Suprapubic skin (tissue), 4 donors: ENCODE data around the gene JUND. TPM values are rescaled to one million over a fixed set of nuclear protein-coding genes. Genes with fewer than 3 reads are reported as not detected.

Source experiments
- DNase-seq, 2 donors: peaks; one replicate each; pipeline ENCODE4 v3.0.0-alpha.2; 2019; ENCODE audit warnings: low spot score in 2 of 2
- H3K27ac ChIP-seq: fragments of 200-600 bp; sonication (generic); one replicate; pipeline ENCODE4 v1.5.1; 2019
- H3K27me3 ChIP-seq: fragments of 200-600 bp; sonication (generic); one replicate; pipeline ENCODE4 v1.5.1; 2019
- H3K36me3 ChIP-seq: fragments of 200-600 bp; sonication (generic); one replicate; pipeline ENCODE4 v1.5.1; 2019
- H3K4me1 ChIP-seq: fragments of 200-600 bp; sonication (generic); one replicate; pipeline ENCODE4 v1.5.1; 2019
- H3K4me3 ChIP-seq: fragments of 200-600 bp; sonication (generic); one replicate; pipeline ENCODE4 v1.5.1; 2019; ENCODE audit warnings: mild to moderate bottlenecking
- H3K9me3 ChIP-seq: fragments of 200-600 bp; sonication (generic); one replicate; pipeline ENCODE4 v1.5.1; 2019
- EP300 ChIP-seq: sonication (generic); formaldehyde crosslinking; IDR thresholded peaks from one replicate; pipeline ENCODE4 v1.6.1; 2017; ENCODE audit warnings: antibody characterized with exemption
- POLR2A ChIP-seq, 2 donors: fragments of 450-650 bp; IDR thresholded peaks; one replicate each; pipeline ENCODE4 v1.6.1; 2017; ENCODE audit warnings: antibody characterized with exemption in 2 of 2, mild to moderate bottlenecking in 2 of 2, moderate library complexity in 2 of 2
- POLR2AphosphoS5 ChIP-seq, 3 donors: sonication (generic); formaldehyde crosslinking; IDR thresholded peaks; one replicate each; pipeline ENCODE4 v1.6.1; 2017; ENCODE audit warnings: antibody characterized with exemption in 3 of 3
- WGBS: methylation state at CpG from one replicate; pipeline ENCODE4 v1.1.5; 2018; 5-methylcytosine and 5-hydroxymethylcytosine counted together
- total RNA-seq, 4 donors: library from RNA; depleted of rRNA; stranded (reverse); fragments of >200 nt; gene quantifications; one replicate each; pipeline ENCODE4 v1.1.0, GENCODE V29; 2016
- TF ChIP-seq, protein P1 (sequence below), 2 donors: fragments of 200-600 bp in 1 of 2; fragments of 450-650 bp in 1 of 2; sonication (generic) in 1 of 2; IDR thresholded peaks; one replicate each; pipeline ENCODE4 v1.5.1; 2016 to 2019; ENCODE audit warnings: antibody characterized with exemption in 2 of 2, mild to moderate bottlenecking in 1 of 2, moderate library complexity in 1 of 2

Gene JUND
- total RNA-seq, 4 donors from 2014 or later = 330 to 579 (median 396) TPM

DNA sequence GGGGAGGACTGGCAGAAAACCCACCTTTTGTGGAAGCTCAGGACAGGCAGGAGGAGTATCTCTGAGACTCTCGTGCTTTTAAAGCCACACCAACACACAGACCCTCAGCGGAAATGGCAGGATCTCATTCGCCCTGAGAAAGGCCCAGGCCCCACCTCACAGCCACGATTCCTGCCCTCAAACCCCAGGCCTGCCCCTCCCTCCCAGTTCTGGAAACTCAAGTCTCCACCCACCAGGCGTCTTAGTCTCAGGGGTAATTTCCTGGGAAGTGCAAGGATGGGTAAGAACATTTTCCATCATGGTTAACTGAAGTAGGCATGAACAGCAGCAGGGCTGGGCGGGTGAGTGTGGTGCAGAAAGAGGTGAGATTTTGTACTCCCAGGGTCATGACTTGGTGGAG is 47.2 kb downstream of the JUND start:
- H3K4me1 ChIP-seq = peaks cover 8% of the 10 kb centered on the region
- DNase-seq = no peak
- TF ChIP-seq, protein P1, sequence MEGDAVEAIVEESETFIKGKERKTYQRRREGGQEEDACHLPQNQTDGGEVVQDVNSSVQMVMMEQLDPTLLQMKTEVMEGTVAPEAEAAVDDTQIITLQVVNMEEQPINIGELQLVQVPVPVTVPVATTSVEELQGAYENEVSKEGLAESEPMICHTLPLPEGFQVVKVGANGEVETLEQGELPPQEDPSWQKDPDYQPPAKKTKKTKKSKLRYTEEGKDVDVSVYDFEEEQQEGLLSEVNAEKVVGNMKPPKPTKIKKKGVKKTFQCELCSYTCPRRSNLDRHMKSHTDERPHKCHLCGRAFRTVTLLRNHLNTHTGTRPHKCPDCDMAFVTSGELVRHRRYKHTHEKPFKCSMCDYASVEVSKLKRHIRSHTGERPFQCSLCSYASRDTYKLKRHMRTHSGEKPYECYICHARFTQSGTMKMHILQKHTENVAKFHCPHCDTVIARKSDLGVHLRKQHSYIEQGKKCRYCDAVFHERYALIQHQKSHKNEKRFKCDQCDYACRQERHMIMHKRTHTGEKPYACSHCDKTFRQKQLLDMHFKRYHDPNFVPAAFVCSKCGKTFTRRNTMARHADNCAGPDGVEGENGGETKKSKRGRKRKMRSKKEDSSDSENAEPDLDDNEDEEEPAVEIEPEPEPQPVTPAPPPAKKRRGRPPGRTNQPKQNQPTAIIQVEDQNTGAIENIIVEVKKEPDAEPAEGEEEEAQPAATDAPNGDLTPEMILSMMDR (IDR thresholded peaks at IDR 0.05) = no peak
- no peak for TF ChIP-seq EP300
- no peak overlapping the region for H3K4me3 ChIP-seq
- WGBS = 17% methylated on average over 5 of the region's 6 CpGs
- H3K27me3 ChIP-seq = peaks cover 66% of the 10 kb centered on the region
- no peak overlapping the region for H3K27ac ChIP-seq
- H3K36me3 ChIP-seq = no peaks in the 10 kb centered on the region
- H3K9me3 ChIP-seq = no peaks in the 10 kb centered on the region

GRCh38 chr19:18233224-18233825 is 48.1 kb downstream of the JUND start:
- no peaks in the 10 kb centered on the region for H3K36me3 ChIP-seq

DNA sequence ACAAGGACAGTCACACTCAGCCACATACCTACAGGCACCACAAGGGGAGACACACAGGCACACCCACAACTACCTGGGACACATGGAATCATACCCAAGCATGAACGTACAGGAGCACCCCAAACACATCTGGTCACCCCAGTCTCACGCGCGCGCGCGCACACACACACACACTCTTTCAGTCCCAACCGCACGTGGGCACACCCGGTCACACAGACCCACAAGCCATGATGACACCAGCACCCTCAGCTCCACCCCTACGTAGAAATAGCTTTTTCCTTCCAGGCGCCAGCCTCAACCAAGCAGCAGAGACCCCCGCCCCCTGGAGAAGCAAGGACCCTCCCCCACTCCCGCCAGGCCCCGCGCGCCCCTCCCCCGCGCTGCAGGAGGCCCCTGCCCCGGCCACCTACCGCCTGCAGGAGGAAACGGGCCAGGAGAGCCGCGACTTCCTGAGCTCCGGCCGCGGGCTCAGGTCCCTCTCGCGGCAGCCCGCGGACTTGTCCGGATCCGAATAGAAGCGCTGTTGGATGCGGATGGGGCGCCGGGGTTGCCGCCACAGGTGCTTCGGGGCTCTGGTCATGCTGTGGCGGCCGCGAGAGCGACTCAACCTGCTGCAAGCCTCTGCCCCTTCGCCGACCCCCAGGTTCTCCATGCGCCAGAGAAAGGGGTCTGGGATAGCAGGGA is 48.7 kb downstream of the JUND start:
- H3K4me1 ChIP-seq = peaks cover 8% of the 10 kb centered on the region
- DNase-seq = no peak
- peaks cover 76% of the 10 kb centered on the region for H3K27me3 ChIP-seq
- no peak overlapping the region for H3K4me3 ChIP-seq
- H3K36me3 ChIP-seq = no peaks in the 10 kb centered on the region
- WGBS = 5% methylated on average over 32 of the region's 46 CpGs
- TF ChIP-seq, protein P1 (IDR thresholded peaks at IDR 0.05) = no peak
- no peak for TF ChIP-seq POLR2AphosphoS5 (IDR thresholded peaks at IDR 0.05)
- TF ChIP-seq POLR2A (IDR thresholded peaks at IDR 0.05) = no peak
- TF ChIP-seq EP300 = no peak
- H3K27ac ChIP-seq = no peak overlapping the region
- no peaks in the 10 kb centered on the region for H3K9me3 ChIP-seq

More at GRCh38 chr19:18233224-18233825, 48.1 kb downstream of the JUND start:
- Histone ChIP-seq H3K9me3 (no peaks in the 10 kb centered on the region), H3K4me3 (no peak overlapping the region), H3K27ac (no peak overlapping the region), H3K27me3 (peaks cover 73% of the 10 kb centered on the region), H3K4me1 (peaks cover 8% of the 10 kb centered on the region)
- no peak for DNase-seq
- TF ChIP-seq EP300 = no peak
- TF ChIP-seq POLR2A (IDR thresholded peaks at IDR 0.05) = no peak
- no peak for TF ChIP-seq POLR2AphosphoS5 (IDR thresholded peaks at IDR 0.05)
- TF ChIP-seq, protein P1 (IDR thresholded peaks at IDR 0.05) = no peak
- 22% methylated on average over 34 of the region's 37 CpGs for WGBS

- Histone ChIP-seq H3K36me3 (no peaks in the 10 kb centered on the region), H3K9me3 (no peaks in the 10 kb centered on the region), H3K27me3 (peaks cover 81% of the 10 kb centered on the region), H3K4me3 (no peak overlapping the region), H3K27ac (no peak overlapping the region), H3K4me1 (peaks cover 8% of the 10 kb centered on the region)
- TF ChIP-seq, protein P1 (IDR thresholded peaks at IDR 0.05) = no peak
- TF ChIP-seq POLR2AphosphoS5 (IDR thresholded peaks at IDR 0.05) (no peak), EP300 (no peak), POLR2A (IDR thresholded peaks at IDR 0.05) (no peak)
- whole genome bisulfite sequencing = 19% methylated on average over 4 of the region's 4 CpGs
- DNase-seq = no peak
Measured at GRCh38 chr19:18231775-18232174, 49.6 kb downstream of the JUND start.

- Histone ChIP-seq H3K4me1 (peaks cover 9% of the 10 kb centered on the region), H3K27me3 (peaks cover 81% of the 10 kb centered on the region), H3K9me3 (no peaks in the 10 kb centered on the region), H3K4me3 (no peak overlapping the region), H3K27ac (no peak overlapping the region), H3K36me3 (no peaks in the 10 kb centered on the region)
- WGBS = 64% methylated on average over 15 of the region's 18 CpGs
- TF ChIP-seq POLR2AphosphoS5 (IDR thresholded peaks at IDR 0.05) (no peak), EP300 (no peak), POLR2A (IDR thresholded peaks at IDR 0.05) (no peak)
- TF ChIP-seq, protein P1 (IDR thresholded peaks at IDR 0.05) = no peak
- no peak for DNase-seq
Measured at GRCh38 chr19:18230941-18231734, 50.3 kb downstream of the JUND start.
